ENCODE measurements around the gene ZBTB7C.

GRCh38 chr18:48002933-48003365, 406.2 kb downstream of the ZBTB7C start:
- no peak for TF ChIP-seq FOXK2 (IDR thresholded peaks at IDR 0.05)
- TF ChIP-seq, protein P1, sequence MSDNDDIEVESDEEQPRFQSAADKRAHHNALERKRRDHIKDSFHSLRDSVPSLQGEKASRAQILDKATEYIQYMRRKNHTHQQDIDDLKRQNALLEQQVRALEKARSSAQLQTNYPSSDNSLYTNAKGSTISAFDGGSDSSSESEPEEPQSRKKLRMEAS (IDR thresholded peaks at IDR 0.05; ENCODE audit: low read depth, low read length): no peak
- no peak for TF ChIP-seq NR2C2 (IDR thresholded peaks at IDR 0.05; ENCODE audit: borderline replicate concordance, control insufficient read depth, insufficient read length, low read depth)
- TF ChIP-seq, protein P2, sequence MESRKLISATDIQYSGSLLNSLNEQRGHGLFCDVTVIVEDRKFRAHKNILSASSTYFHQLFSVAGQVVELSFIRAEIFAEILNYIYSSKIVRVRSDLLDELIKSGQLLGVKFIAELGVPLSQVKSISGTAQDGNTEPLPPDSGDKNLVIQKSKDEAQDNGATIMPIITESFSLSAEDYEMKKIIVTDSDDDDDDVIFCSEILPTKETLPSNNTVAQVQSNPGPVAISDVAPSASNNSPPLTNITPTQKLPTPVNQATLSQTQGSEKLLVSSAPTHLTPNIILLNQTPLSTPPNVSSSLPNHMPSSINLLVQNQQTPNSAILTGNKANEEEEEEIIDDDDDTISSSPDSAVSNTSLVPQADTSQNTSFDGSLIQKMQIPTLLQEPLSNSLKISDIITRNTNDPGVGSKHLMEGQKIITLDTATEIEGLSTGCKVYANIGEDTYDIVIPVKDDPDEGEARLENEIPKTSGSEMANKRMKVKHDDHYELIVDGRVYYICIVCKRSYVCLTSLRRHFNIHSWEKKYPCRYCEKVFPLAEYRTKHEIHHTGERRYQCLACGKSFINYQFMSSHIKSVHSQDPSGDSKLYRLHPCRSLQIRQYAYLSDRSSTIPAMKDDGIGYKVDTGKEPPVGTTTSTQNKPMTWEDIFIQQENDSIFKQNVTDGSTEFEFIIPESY (IDR thresholded peaks at IDR 0.05): no peak
- TF ChIP-seq SIN3A (IDR thresholded peaks at IDR 0.05; ENCODE audit: low read depth, low read length): no peak
- no peak for TF ChIP-seq POLR2AphosphoS5 (IDR thresholded peaks at IDR 0.05; ENCODE audit: low read length)
- TF ChIP-seq CBX5 (IDR thresholded peaks at IDR 0.05; ENCODE audit: low read depth): no peak
- no peak for TF ChIP-seq BMI1 (IDR thresholded peaks at IDR 0.05; ENCODE audit: borderline replicate concordance)
- no peak for TF ChIP-seq NR2F1 (conservative IDR thresholded peaks at IDR 0.05)
- TF ChIP-seq NRF1 (conservative IDR thresholded peaks at IDR 0.05; ENCODE audit: low read depth, low read length): no peak

All from GM12878 (cell line).